Measurements from ENCODE around the gene E2F8. TPM values are rescaled to one million over a fixed set of nuclear protein-coding genes. Genes with fewer than 3 reads are reported as not detected.

Gene E2F8
- total and polyA plus RNA-seq, 2 experiments from 2014 or later = 8.3 to 10.6 TPM

GRCh38 chr11:19193916-19194315, 46.8 kb downstream of the E2F8 start:
- no peak overlapping the region for H3K27ac Mint-ChIP-seq
- Histone ChIP-seq H3K4me3 (no peak overlapping the region), H3K27ac (ENCODE audit: low read depth) (no peak overlapping the region), H3K9me2 (ENCODE audit: insufficient read depth) (no peaks in the 10 kb centered on the region), H3K4me1 (ENCODE audit: insufficient read depth) (no peaks in the 10 kb centered on the region), H3K79me2 (replicated peaks; ENCODE audit: insufficient read depth) (no peaks in the 10 kb centered on the region), H3K4me2 (no peak overlapping the region), H3K36me3 (ENCODE audit: insufficient read depth) (no peaks in the 10 kb centered on the region), H4K20me1 (replicated peaks; ENCODE audit: insufficient read depth) (no peaks in the 10 kb centered on the region), H3F3A (replicated peaks; ENCODE audit: low read depth) (no peaks in the 10 kb centered on the region), H2AFZ (no peak overlapping the region), H3K27me3 (ENCODE audit: insufficient read depth) (no peaks in the 10 kb centered on the region)
- no peaks in the 10 kb centered on the region for H3K27me3 Mint-ChIP-seq (ENCODE audit: insufficient read depth, low read depth, poor library complexity)
- H3K36me3 Mint-ChIP-seq (ENCODE audit: low read depth) = no peaks in the 10 kb centered on the region
- H3K9me3 Mint-ChIP-seq = no peaks in the 10 kb centered on the region
- TF ChIP-seq NANOG (IDR thresholded peaks at IDR 0.05; ENCODE audit: borderline replicate concordance) (no peak), EZH2 (IDR thresholded peaks at IDR 0.05; ENCODE audit: low read depth, unreplicated experiment) (no peak), ETS1 (IDR thresholded peaks at IDR 0.05) (no peak), ZNF114 (CRISPR knock-in tag; IDR thresholded peaks at IDR 0.05) (no peak), ZNF331 (CRISPR knock-in tag; IDR thresholded peaks at IDR 0.05; ENCODE audit: low read depth) (no peak), STAT1 (IDR thresholded peaks at IDR 0.05; ENCODE audit: unreplicated experiment) (no peak), CREB1 (CRISPR knock-in tag; IDR thresholded peaks at IDR 0.05; ENCODE audit: low read depth) (no peak), REST (IDR thresholded peaks at IDR 0.05; ENCODE audit: unreplicated experiment) (no peak), ZNF462 (CRISPR knock-in tag; IDR thresholded peaks at IDR 0.05) (no peak), EZH2phosphoT487 (IDR thresholded peaks at IDR 0.05; ENCODE audit: unreplicated experiment) (no peak), JUNB (IDR thresholded peaks at IDR 0.05; ENCODE audit: unreplicated experiment) (no peak), CTCF (conservative IDR thresholded peaks at IDR 0.05; ENCODE audit: low read depth in 2 of 2) (no peak), POLR2AphosphoS5 (IDR thresholded peaks at IDR 0.05; ENCODE audit: low read depth) (no peak)
- no peak for ATAC-seq
- H3K4me1 Mint-ChIP-seq = peaks cover 2% of the 10 kb centered on the region; the same call in 1 of the 3 replicates
- DNase-seq (ENCODE audit: low spot score) = no peak
- H3K4me3 Mint-ChIP-seq = no peak overlapping the region
